ENCODE results near the gene MDFIC.

DNA sequence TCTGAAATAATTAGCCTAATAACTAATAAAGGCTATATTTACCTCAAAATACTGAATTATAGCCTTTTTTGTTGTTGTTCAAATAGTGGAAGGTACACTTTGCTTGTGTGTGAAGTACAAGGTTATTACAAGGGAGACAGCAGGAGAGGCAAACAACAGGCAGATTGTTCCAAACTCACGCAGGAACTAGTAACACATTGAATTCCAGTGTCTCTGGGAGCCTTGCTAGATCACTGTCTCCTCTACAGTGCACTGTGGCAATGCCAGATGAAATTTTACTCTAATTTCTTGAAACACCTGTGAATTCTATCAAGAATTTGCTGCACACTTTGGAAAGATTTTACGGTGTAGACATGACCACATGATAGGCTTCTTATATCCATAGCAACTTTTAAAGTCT lies 112.6 kb downstream of the MDFIC start:
- TF ChIP-seq, protein P1, sequence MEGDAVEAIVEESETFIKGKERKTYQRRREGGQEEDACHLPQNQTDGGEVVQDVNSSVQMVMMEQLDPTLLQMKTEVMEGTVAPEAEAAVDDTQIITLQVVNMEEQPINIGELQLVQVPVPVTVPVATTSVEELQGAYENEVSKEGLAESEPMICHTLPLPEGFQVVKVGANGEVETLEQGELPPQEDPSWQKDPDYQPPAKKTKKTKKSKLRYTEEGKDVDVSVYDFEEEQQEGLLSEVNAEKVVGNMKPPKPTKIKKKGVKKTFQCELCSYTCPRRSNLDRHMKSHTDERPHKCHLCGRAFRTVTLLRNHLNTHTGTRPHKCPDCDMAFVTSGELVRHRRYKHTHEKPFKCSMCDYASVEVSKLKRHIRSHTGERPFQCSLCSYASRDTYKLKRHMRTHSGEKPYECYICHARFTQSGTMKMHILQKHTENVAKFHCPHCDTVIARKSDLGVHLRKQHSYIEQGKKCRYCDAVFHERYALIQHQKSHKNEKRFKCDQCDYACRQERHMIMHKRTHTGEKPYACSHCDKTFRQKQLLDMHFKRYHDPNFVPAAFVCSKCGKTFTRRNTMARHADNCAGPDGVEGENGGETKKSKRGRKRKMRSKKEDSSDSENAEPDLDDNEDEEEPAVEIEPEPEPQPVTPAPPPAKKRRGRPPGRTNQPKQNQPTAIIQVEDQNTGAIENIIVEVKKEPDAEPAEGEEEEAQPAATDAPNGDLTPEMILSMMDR (IDR thresholded peaks at IDR 0.05): no peak
- no peak for TF ChIP-seq POLR2A (IDR thresholded peaks at IDR 0.05)
- no peak for TF ChIP-seq POLR2AphosphoS5 (IDR thresholded peaks at IDR 0.05)

Data from sigmoid colon (tissue), 4 donors.